ENCODE data around the gene NAB1.

DNA sequence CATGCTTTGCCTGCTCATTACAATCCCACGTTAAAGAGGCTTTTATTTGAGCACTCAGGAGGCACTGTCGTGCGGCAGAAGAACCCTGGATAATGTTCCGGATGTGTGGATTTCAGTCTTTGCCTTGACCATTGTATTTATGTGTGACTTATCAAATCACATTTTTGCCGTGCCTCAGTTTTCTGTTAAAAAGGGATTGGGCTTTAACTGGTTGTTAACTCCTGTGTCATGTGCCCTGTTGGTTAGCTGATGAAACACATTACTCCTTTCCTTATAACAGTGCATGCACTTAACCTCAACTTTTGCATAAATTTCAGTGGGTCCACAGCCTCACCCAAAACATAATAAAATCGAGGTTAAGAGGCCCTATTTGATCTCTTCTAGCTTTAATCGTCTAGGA, 52.7 kb downstream of the NAB1 start:
- TF ChIP-seq, protein P1, sequence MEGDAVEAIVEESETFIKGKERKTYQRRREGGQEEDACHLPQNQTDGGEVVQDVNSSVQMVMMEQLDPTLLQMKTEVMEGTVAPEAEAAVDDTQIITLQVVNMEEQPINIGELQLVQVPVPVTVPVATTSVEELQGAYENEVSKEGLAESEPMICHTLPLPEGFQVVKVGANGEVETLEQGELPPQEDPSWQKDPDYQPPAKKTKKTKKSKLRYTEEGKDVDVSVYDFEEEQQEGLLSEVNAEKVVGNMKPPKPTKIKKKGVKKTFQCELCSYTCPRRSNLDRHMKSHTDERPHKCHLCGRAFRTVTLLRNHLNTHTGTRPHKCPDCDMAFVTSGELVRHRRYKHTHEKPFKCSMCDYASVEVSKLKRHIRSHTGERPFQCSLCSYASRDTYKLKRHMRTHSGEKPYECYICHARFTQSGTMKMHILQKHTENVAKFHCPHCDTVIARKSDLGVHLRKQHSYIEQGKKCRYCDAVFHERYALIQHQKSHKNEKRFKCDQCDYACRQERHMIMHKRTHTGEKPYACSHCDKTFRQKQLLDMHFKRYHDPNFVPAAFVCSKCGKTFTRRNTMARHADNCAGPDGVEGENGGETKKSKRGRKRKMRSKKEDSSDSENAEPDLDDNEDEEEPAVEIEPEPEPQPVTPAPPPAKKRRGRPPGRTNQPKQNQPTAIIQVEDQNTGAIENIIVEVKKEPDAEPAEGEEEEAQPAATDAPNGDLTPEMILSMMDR (conservative IDR thresholded peaks at IDR 0.05; ENCODE audit: low read depth, low read length): no peak
- no peak for TF ChIP-seq EZH2 (IDR thresholded peaks at IDR 0.05; ENCODE audit: borderline replicate concordance, low read depth, low read length, poor library complexity, severe bottlenecking)
